ENCODE results near the gene INTS2.
"Not testable (repeated sequence)": the region's sequence is repeated elsewhere in the genome, so short reads cannot be mapped to it uniquely, and the experiment has no call there.

INTS2 gene

DNA sequence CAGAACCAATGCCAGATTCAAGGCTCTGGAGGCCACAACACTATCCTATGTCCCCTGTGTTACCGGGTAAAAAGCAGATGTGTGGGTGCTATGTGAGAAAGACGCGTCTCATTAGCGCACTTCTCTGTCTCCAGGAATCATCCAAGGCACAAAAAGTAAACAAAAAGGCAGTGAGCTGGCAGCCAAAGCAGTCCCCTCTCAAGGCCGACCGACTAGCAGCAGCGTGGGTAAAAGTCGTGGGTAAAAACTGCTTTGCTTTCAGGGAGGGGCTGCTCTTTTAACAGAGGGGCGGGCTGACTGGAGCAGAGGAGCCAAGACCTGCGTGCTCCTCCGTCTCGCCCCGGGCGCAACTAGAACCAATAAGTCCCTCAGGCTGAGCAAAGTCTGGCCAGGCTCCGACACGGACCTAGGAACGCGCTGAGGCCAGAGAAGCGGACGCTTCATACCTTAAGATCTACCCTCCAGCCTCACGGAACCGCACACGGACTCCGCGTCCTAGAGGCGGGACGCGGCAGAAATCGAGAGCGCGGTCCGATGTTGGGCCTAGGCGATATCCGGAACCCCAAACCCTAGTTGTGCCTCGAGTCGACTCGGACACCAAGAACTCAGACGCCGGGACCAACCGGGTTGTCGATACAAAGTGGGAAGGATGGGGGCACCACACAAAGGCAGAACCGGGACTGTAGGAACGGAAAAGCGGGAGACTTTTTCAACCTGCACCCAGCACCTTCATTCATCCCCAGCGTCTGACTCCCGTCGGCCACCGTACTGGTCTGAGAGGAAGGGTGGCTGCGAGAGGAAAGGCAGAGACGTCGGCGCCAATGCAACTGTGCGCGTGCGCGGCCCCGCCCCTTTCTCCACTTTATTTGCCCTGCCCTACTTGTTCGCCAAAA is at the start of gene INTS2:
Gene INTS2, minus strand, starts transcription at position 775 of the 893 bp plus-strand sequence. CDS start 1,338 bp downstream, outside the sequence.
- DNase-seq, result peak; percentile 79

GRCh38 chr17:61974115-61974514 is 46.3 kb upstream of the INTS2 start:
- no peak for DNase-seq

DNA sequence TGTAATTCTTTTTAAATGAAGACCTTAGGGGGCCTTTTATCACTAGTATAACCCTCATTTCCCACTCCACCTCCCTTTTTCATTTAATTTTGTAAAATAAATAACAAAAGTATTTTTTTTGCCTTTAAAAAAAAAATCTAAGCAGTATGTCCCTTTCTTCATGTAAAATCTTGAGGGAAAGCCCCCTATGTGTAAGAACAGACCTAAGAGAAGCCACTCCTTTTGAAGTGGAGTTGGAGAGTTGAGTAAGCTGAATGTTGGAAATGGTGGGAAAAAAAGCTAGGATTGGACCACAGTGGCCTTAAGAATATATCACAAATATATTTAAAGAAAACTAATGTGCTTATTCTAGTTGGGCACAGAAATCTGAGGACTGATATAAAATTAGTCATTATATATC is 44.5 kb upstream of the INTS2 start:
- no peak for DNase-seq

DNA sequence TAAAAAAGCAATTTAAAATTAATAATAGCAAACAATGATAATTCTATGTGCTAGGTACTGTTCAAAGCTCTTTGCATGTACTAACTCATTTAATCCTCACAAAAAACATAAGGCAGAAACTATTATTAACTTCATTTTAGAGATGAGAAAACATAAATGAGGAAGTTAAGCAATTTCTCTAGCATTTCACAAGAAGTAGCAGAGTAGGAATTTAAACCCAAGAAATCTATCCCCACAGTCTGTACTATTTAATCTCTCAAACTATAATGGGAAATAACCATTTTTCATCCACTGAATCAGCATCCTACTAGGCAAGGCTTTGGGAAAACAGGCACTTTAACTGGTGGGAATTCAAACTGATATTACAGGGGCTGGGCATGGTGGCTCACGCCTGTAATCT is 42.2 kb upstream of the INTS2 start:
- DNase-seq, result no peak

DNA sequence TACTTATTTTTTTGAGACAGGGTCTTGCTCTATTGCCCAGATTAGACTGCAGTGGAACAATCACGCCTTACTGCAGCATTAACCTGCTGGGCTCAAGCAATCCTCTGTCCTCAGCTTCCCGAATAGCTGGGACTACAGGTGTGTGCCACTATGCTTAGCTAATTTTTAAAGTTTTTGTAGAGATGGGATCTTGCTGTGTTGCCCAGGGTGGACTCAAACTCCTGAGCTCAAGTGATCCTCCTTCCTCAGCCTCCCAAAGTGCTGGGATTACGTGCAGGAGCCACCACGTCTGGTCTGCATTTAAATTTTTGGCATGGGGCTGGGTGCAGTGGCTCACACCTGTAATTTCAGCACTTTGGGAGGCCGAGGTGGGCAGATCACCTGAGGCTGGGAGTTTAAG is 41.0 kb upstream of the INTS2 start:
- no peak for DNase-seq

DNA sequence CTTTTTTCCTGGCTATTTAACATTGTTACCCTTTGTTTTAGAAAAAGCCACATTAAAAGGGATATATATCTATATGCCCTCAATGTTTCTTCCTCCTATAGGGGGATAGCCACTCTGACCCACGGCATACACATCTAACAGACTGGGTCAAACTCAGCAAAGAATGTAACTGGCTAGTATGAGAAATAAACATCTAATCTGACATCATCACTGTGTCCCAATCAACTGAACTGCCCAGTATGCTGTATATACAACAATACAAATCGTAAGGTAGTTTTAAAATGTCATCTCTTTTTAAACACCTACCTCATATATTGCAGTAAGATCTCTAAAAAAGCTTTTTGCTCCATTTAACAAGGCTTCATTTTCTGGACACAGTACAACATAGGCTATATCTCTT is 39.9 kb upstream of the INTS2 start:
- DNase-seq, result no peak

DNA sequence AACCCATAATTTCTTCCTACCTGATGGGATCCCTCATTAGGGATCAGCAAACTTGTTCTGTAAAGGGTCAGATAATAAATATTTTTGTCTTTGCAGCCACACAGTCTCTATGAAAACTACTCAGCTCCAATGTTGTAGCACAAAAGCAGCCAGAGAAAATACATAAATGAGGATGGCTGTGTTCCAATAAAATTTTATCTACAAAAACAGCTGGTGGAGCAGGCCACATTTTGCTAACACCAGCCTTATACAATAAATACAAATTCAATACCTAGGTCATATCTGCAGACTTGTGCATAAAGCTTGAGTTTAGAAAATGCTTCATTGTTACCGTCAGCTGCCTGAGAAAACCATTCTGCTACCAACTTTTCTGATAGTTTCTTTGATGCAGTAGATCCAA is 38.4 kb upstream of the INTS2 start:
- no peak for DNase-seq

DNA sequence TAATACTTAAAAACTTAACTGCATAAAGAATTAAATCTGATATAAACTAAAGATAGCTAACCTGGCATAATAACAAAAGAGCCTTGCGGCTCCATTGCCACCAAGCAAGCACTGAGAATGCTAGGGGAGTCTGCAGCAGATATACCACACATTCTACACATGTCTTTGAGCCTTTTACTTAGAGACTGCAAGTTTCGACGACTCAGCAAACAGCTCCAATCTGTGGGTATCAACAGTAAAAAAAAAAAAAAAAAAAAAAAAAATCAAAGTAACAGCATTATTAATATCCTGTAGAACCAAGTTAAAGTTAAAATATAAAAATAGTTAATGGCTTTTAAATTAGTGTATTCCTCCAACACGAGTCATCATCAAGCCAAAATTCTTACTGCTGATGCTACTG is 27.8 kb upstream of the INTS2 start:
- DNase-seq, result no peak

DNA sequence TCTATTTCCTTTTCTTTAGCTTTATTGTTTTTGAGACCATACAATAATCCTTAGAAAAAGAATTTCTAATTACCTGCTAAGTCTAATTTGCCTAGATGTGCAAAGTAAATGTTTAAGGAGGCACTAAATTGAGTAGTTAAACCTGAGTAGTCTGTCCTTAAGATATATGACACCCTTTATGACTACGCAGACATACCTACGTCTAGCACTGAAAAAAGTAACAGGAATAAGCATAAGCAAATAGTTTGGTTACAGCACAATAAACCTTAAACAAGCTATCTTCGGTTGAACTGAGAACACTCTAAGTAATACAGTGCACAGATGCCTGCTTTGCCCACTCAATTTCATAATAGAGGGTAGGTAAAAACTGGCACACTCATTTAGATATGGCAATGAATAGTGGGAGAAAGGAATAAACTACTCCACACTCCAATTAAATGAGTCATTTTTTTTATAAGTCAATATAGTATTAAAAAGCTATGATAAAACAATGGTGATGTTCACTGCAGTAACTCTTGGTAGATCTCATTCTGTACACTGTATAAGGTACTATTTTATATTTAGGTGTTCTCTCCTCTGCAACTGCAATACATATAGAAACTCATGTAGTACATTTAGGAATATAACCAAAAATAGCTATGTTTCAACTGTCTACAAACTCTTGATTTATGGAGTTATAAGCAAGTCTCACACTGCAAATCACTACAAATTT is 19.7 kb upstream of the INTS2 start:
- no peak for DNase-seq

- no peak for DNase-seq
Observed at GRCh38 chr17:61946359-61946758, 18.6 kb upstream of the INTS2 start.

- DNase-seq, result no peak
Observed at GRCh38 chr17:61943117-61943516, 15.3 kb upstream of the INTS2 start.

- DNase-seq, result no peak
Observed at GRCh38 chr17:61942085-61942484, 14.3 kb upstream of the INTS2 start.

- no peak for DNase-seq
Observed at GRCh38 chr17:61928101-61928436, 287 bp upstream of the INTS2 start.

DNA sequence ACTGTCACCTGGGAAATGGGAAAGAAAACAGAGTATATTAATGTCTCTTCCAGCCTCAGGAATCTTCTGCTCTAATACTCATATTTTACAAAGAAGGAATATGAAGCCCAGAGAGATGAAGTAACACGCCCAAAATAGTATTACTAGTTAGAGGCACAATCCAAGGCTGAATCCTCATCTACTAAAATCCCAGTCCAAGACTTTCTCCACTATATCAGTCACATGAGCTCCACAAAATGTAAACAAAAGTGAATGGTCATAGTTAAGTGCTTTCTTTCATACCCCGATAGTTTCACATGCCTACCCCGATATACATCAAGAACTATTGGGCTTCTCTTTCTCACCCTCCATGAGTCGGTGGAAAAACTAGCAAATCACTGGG is 965 bp downstream of the INTS2 start:
- DNase-seq, result peak; percentile 42

DNA sequence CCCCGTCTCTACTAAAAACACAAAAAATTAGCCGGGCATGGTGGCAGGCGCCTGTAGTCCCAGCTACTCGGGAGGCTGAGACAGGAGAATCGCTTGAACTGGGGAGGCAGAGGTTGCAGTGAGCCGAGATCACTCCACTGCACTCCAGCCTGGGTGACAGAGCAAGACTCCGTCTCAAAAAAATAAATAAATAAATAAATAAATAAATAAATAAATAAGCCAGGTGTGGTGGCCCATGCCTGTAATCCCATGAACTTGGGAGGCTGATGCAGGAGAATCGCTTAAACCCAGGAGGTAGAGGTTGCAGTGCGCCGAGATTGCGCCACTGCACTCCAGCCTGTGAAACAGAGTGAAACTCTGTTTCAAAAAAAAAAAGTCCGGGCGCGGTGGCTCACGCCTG is 12.6 kb downstream of the INTS2 start:
- not testable (repeated sequence) for DNase-seq

GRCh38 chr17:61908292-61909037 is 19.3 kb downstream of the INTS2 start:
- no peak for DNase-seq

DNA sequence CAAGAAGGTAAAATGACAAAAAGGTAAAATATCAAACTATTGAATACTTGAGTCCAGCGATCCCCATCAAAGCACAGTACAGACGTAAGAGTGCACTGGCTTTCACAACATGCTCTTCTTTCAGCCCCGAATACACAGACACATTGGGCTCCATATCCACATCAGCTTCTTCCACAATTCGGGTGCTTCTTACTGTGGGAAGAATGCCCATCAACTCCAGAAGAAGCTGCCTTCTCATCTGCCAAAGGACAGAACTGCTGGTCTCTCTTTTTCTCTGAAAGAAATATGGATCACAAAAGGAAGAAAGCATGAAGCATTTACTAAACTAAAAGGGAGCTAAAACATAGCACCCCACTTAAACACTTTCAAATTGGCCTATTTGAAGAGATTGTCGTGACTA is 20.4 kb downstream of the INTS2 start:
- DNase-seq, result no peak

- no peak for DNase-seq
Observed at GRCh38 chr17:61904094-61904710, 23.6 kb downstream of the INTS2 start.

- DNase-seq, result no peak
Observed at GRCh38 chr17:61903251-61903650, 24.5 kb downstream of the INTS2 start.

GRCh38 chr17:61897548-61898180 is 30.1 kb downstream of the INTS2 start:
- no peak for DNase-seq

- DNase-seq, result no peak
Observed at GRCh38 chr17:61895391-61895790, 32.4 kb downstream of the INTS2 start.

- DNase-seq, result not testable (repeated sequence)
Observed at GRCh38 chr17:61894310-61894709, 33.5 kb downstream of the INTS2 start.

DNA sequence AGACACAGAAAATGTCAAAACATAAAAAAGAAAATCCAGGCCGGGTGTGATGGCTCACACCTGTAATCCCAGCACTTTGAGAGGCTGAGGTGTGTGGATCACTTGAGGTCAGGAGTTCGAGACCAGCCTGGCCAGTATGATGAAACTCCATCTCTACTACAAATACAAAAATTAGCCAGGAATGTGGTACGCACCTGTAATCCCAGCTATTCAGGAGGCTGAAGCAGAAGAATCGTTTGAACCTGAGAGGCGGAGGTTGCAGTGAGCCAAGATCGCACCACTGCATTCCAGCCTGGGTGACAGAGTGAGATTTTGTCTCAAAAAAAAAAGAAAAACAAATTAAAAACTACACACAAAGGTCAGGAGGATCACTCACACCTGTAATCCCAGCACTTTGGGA is 40.0 kb downstream of the INTS2 start:
- DNase-seq, result not testable (repeated sequence)

All from kidney glomerular epithelial cell (primary cell).